Lower leg skin (tissue), 4 donors: ENCODE data around the gene CCDC8. TPM values are rescaled to one million over a fixed set of nuclear protein-coding genes. Genes with fewer than 3 reads are reported as not detected.

Experiments
- DNase-seq, 2 donors: peaks; one replicate each; pipeline ENCODE4 v3.0.0-alpha.2; 2019; ENCODE audit warnings: low spot score in 2 of 2
- H3K4me3 ChIP-seq: fragments of 200-600 bp; sonication (generic); 2 replicates; pipeline ENCODE4 v1.5.1; 2017; ENCODE audit warnings: mild to moderate bottlenecking, low read depth; ENCODE audit not compliant: poor library complexity, severe bottlenecking
- POLR2A ChIP-seq, 2 donors: fragments of 450-650 bp; IDR thresholded peaks; one replicate each; pipeline ENCODE4 v1.6.1; 2016 to 2017; ENCODE audit warnings: antibody characterized with exemption in 2 of 2, mild to moderate bottlenecking in 1 of 2, moderate library complexity in 1 of 2
- WGBS, 2 donors: methylation state at CpG; one replicate each; pipeline ENCODE4 v1.1.5; 2018; 5-methylcytosine and 5-hydroxymethylcytosine counted together
- intact Hi-C: fragments of 100-400 bp; cut with DNase I; formaldehyde crosslinking; loops from one replicate; pipeline ENCODE4 v1.15.0; 2023; ENCODE audit warnings: low total_unique reads
- total RNA-seq, 4 donors: library from RNA; depleted of rRNA; stranded (reverse); fragments of >200 nt; gene quantifications; one replicate each; pipeline ENCODE4 v1.1.0, GENCODE V29; 2016
- TF ChIP-seq, protein P1 (sequence below), 3 donors: fragments of 450-650 bp; IDR thresholded peaks; one replicate each; pipeline ENCODE4 v1.5.1; 2016; ENCODE audit warnings: antibody characterized with exemption in 3 of 3, mild to moderate bottlenecking in 3 of 3, moderate library complexity in 2 of 3

CCDC8 gene
- total RNA-seq, 4 donors from 2014 or later, result 1.1 to 11.5 (median 4.2) TPM

DNA sequence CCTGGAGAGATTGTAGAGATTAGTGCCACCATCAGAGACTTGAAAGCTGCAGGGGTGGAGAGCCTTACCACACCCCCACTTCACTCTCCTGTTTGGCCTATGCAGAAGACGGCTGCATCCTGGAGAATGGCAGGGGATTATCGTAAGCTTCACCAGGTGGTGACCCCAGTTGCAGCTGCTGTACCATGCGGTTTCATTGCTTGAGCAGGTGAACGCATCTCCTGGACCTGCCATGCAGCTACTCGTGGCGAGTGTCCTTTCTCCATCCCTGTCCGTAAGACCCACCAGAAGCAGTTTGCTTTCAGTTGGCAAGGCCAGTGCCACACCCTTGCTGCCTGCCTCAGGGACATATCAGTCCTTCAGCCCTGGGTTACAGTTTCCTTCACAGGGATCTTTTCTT is 45.2 kb downstream of the CCDC8 start:
- DNase-seq, result peak in 1 of 2 donors; percentile 53
- no peak for TF ChIP-seq POLR2A (IDR thresholded peaks at IDR 0.05)
- TF ChIP-seq, protein P1, sequence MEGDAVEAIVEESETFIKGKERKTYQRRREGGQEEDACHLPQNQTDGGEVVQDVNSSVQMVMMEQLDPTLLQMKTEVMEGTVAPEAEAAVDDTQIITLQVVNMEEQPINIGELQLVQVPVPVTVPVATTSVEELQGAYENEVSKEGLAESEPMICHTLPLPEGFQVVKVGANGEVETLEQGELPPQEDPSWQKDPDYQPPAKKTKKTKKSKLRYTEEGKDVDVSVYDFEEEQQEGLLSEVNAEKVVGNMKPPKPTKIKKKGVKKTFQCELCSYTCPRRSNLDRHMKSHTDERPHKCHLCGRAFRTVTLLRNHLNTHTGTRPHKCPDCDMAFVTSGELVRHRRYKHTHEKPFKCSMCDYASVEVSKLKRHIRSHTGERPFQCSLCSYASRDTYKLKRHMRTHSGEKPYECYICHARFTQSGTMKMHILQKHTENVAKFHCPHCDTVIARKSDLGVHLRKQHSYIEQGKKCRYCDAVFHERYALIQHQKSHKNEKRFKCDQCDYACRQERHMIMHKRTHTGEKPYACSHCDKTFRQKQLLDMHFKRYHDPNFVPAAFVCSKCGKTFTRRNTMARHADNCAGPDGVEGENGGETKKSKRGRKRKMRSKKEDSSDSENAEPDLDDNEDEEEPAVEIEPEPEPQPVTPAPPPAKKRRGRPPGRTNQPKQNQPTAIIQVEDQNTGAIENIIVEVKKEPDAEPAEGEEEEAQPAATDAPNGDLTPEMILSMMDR (IDR thresholded peaks at IDR 0.05), result no peak
- H3K4me3 ChIP-seq, result no peak overlapping the region
- intact Hi-C loops, result no loop called here
- 87 to 89% methylated on average over 7 of the region's 7 CpGs for WGBS, 2 donors

DNA sequence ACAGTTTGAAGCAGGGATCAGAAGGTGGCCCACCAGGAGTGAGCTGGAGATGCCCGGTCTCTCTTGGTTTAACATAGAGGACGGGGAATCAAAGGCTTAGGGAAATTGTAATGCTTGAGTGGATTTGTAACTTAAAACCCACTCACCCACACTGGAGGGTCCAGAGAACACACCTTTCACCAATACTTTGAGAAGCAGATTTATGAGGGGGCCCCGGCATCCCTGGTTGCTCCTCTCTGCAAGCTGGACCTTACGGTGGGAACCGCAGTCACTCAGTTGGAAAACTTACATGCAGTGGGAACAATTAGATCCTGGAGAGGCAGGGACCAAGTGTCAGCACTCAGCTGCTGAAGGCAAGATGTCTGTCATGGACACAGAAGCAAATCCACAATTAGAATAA is 45.9 kb downstream of the CCDC8 start:
- WGBS, 2 donors, result 96% methylated on average over 5 of the region's 5 CpGs
- intact Hi-C loops, result no loop called here
- TF ChIP-seq, protein P1 (IDR thresholded peaks at IDR 0.05), result no peak
- TF ChIP-seq POLR2A (IDR thresholded peaks at IDR 0.05), result no peak
- H3K4me3 ChIP-seq, result no peak overlapping the region
- DNase-seq, result peak in 1 of 2 donors; percentile 69

DNA sequence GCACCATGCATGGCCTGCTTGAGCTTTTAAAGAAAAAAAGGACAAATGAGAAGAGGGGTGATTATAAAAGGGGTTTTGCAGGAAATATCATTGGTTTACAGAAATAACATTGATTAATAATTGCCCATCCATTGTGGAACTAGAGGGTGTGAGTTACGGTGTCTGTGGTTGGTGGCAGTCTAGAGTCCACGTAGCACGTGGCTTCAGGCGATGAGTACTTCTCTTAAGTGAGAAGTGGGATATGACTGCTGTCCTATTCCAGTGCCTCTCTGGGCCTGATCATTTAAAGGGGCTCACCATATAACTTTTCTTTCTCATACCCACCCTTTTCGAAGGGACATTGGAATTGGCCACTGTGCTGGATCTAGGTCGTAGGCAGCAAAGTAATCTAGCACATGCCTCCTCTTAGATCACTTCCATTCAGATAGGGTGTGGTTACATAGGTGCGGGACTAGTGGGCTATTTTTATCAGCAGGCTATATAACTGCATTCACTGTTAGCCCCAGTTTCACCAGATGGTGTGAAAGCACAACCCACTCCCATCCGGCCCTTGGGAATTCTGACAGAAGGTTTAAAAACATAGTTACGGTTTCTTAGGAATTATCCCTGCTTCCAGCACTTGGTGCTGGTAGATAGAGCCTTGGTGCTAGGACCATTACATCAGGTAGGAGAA is 46.6 kb downstream of the CCDC8 start:
- H3K4me3 ChIP-seq, result no peak overlapping the region
- 80% methylated on average over 9 of the region's 9 CpGs for WGBS, 2 donors
- intact Hi-C loops, result no loop called here
- DNase-seq, result no peak
- TF ChIP-seq POLR2A (IDR thresholded peaks at IDR 0.05), result no peak
- TF ChIP-seq, protein P1 (IDR thresholded peaks at IDR 0.05), result no peak

DNA sequence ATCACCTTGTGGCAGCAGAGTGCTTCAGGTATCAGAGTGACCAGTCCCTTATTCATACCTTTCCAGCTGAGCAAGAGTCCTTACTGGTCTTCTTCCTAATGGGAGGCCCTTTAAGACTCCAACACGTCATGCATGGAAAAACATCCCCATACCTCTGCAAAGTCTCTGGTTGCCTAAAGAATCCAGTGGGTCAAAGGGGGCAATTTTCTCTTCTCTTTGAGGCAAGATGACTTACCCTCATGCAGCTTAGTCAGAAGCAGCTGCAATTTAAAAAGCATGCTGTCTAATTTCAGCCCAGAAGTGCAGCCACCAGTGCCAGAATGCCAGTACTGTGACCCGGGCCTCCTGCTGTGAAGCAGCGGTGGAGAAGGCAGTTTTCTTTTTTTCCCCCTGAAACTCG is 47.8 kb downstream of the CCDC8 start:
- 83 to 88% methylated on average over 4 of the region's 4 CpGs for WGBS, 2 donors

DNA sequence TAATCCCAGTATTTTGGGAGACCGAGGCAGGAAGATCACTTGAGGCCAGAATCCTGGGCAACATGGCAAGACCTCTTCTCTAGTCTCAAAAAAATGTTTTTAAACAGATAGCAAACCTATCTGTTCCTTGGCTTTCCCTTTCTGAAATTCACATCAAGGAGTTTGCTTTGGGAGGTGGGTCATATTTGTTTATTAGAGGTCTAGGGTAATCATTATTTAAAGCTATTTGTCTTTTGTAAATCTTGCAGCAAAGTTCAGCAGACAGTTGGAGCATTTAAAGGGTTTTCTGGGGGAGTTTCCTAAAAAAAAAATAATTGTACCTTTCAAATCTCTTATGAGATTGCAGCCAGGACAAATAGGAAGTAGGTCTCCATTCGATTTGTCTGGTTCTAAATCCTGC is 49.0 kb downstream of the CCDC8 start:
- WGBS, 2 donors, result 92 to 95% methylated on average over 2 of the region's 2 CpGs
- intact Hi-C loops, result no loop called here

More for the DNA sequence above, 47.8 kb downstream of the CCDC8 start:
- intact Hi-C loops, result no loop called here
- TF ChIP-seq POLR2A (IDR thresholded peaks at IDR 0.05), result no peak
- TF ChIP-seq, protein P1 (IDR thresholded peaks at IDR 0.05), result no peak
- peak in 1 of 2 donors; percentile 29 for DNase-seq
- no peak overlapping the region for H3K4me3 ChIP-seq

More for the DNA sequence above, 49.0 kb downstream of the CCDC8 start:
- no peak for TF ChIP-seq POLR2A (IDR thresholded peaks at IDR 0.05)
- TF ChIP-seq, protein P1 (IDR thresholded peaks at IDR 0.05), result no peak
- no peak overlapping the region for H3K4me3 ChIP-seq
- no peak for DNase-seq
